Fibroblast of lung (primary cell): ENCODE results near the gene HMCN2. TPM values are rescaled to one million over a fixed set of nuclear protein-coding genes. Genes with fewer than 3 reads are reported as not detected.

ENCODE experiments used
- DNase-seq, 2 donors: peaks; one replicate each; pipeline versions ENCODE4 v3.0.0 to v3.0.0-alpha.2; 2010; ENCODE audit warnings: low read depth in 2 of 2
- H2AFZ ChIP-seq: 2 replicates; pipeline ENCODE4 v1.5.1; 2012; ENCODE audit warnings: low read length, control low read depth, inconsistent platforms
- H3K27ac ChIP-seq: 2 replicates; pipeline ENCODE4 v1.5.1; 2011; ENCODE audit warnings: low read length, control low read depth; ENCODE audit not compliant: insufficient read depth
- H3K27me3 ChIP-seq: 2 replicates; pipeline ENCODE4 v1.5.1; 2011; ENCODE audit warnings: mild to moderate bottlenecking, low read length; ENCODE audit not compliant: control insufficient read depth, insufficient read depth
- H3K36me3 ChIP-seq: 2 replicates; pipeline ENCODE4 v1.5.1; 2011; ENCODE audit warnings: low read length; ENCODE audit not compliant: control insufficient read depth, insufficient read depth
- H3K4me1 ChIP-seq: 2 replicates; pipeline ENCODE4 v1.5.1; 2011; ENCODE audit warnings: low read length; ENCODE audit not compliant: control insufficient read depth, insufficient read depth; ENCODE audit errors: extremely low read depth
- H3K4me2 ChIP-seq: 2 replicates; pipeline ENCODE4 v1.5.1; 2011; ENCODE audit warnings: low read length, control low read depth; ENCODE audit not compliant: insufficient read depth; ENCODE audit errors: extremely low read depth
- H3K4me3 ChIP-seq, 4 experiments: fragments of 200-600 bp in 1 of 4; sonication (generic) in 1 of 4; replicated peaks in 1 of 4; 2 replicates each; pipeline ENCODE4 v1.5.1; 2011 to 2016; ENCODE audit warnings: low read length in 4 of 4, low read depth in 3 of 4, mild to moderate bottlenecking in 3 of 4, control low read depth in 2 of 4, inconsistent platforms in 1 of 4, mixed read lengths in 1 of 4; ENCODE audit not compliant: insufficient read depth in 1 of 4; ENCODE audit errors: control extremely low read depth in 1 of 4
- H3K79me2 ChIP-seq: 2 replicates; pipeline ENCODE4 v1.5.1; 2012; ENCODE audit warnings: mild to moderate bottlenecking, low read length, inconsistent platforms; ENCODE audit not compliant: control insufficient read depth, insufficient read depth
- H3K9ac ChIP-seq: 2 replicates; pipeline ENCODE4 v1.5.1; 2011; ENCODE audit warnings: mild to moderate bottlenecking, low read length, control low read depth; ENCODE audit not compliant: insufficient read depth
- H3K9me3 ChIP-seq: 2 replicates; pipeline ENCODE4 v1.5.1; 2012; ENCODE audit warnings: low read depth, low read length; ENCODE audit not compliant: control insufficient read depth, insufficient read depth
- H4K20me1 ChIP-seq: 2 replicates; pipeline ENCODE4 v1.5.1; 2011; ENCODE audit warnings: low read length; ENCODE audit not compliant: control insufficient read depth, insufficient read depth; ENCODE audit errors: extremely low read depth
- EZH2 ChIP-seq: IDR thresholded peaks from 2 replicates; pipeline ENCODE4 v1.5.1; 2012; ENCODE audit warnings: low read length, control low read depth, mild to moderate bottlenecking; ENCODE audit errors: missing control alignments
- polyA plus RNA-seq, 2 donors: library from polyadenylated mRNA; depleted of rRNA in 1 of 2; stranded (reverse) in 1 of 2; unstranded in 1 of 2; fragments of >200 nt; gene quantifications; 2 replicates each; pipeline ENCODE4 v1.2.1, GENCODE V29; 2011 to 2012; ENCODE audit warnings: missing spikeins in 1 of 2
- total RNA-seq: library from RNA; depleted of rRNA; stranded (reverse); fragments of >200 nt; gene quantifications from 2 replicates; pipeline ENCODE4 v1.2.1, GENCODE V29; 2014
- TF ChIP-seq, protein P1 (sequence below), 2 donors: IDR thresholded peaks in 1 of 2; conservative IDR thresholded peaks in 1 of 2; 1 replicate in 1 of 2; 2 replicates in 1 of 2; pipeline ENCODE4 v1.5.1; 2011 to 2012; ENCODE audit warnings: low read length in 2 of 2, control low read depth in 1 of 2, inconsistent platforms in 1 of 2, low read depth in 1 of 2, mild to moderate bottlenecking in 1 of 2

The HMCN2 gene
- total and polyA plus RNA-seq, 2 donors (not counting 1 experiment from before 2014, with no cell fraction given) = under 0.01 TPM; not detected in 1

DNA sequence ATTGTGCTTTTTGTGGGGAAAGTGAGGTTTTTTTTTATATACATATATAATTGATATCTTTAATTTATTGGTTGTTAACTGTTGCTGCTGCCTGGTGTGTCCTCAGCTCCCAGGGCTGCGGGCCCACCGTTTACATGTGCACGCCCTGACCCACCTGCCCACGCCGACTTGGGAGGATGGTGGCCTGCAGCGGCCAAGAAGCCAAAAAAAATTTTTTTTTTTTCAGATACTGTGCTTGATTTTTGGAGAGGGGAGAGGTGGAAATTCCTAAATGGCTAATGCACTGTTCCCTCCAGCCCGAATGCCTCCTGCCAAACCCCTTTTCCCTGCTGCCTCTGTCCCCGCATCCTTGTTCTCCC is 32.0 kb upstream of the HMCN2 start:
- H3K4me3 ChIP-seq = no peak overlapping the region
- no peak for DNase-seq
- H3K4me1 ChIP-seq = peaks cover 5% of the 10 kb centered on the region
- no peak overlapping the region for H2AFZ ChIP-seq
- H3K27me3 ChIP-seq = no peaks in the 10 kb centered on the region
- H3K9me3 ChIP-seq = no peaks in the 10 kb centered on the region
- no peak overlapping the region for H3K4me2 ChIP-seq
- peaks cover 9% of the 10 kb centered on the region for H3K36me3 ChIP-seq
- H3K27ac ChIP-seq = no peak overlapping the region
- no peak for TF ChIP-seq EZH2
- TF ChIP-seq, protein P1, sequence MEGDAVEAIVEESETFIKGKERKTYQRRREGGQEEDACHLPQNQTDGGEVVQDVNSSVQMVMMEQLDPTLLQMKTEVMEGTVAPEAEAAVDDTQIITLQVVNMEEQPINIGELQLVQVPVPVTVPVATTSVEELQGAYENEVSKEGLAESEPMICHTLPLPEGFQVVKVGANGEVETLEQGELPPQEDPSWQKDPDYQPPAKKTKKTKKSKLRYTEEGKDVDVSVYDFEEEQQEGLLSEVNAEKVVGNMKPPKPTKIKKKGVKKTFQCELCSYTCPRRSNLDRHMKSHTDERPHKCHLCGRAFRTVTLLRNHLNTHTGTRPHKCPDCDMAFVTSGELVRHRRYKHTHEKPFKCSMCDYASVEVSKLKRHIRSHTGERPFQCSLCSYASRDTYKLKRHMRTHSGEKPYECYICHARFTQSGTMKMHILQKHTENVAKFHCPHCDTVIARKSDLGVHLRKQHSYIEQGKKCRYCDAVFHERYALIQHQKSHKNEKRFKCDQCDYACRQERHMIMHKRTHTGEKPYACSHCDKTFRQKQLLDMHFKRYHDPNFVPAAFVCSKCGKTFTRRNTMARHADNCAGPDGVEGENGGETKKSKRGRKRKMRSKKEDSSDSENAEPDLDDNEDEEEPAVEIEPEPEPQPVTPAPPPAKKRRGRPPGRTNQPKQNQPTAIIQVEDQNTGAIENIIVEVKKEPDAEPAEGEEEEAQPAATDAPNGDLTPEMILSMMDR (conservative IDR thresholded peaks at IDR 0.05 in 1 of 2, IDR thresholded peaks at IDR 0.05 in 1 of 2; ENCODE audit: low read depth in 1 of 2, low read length in 2 of 2) = no peak
- no peak overlapping the region for H3K9ac ChIP-seq
- no peaks in the 10 kb centered on the region for H3K79me2 ChIP-seq
- H4K20me1 ChIP-seq = no peaks in the 10 kb centered on the region

DNA sequence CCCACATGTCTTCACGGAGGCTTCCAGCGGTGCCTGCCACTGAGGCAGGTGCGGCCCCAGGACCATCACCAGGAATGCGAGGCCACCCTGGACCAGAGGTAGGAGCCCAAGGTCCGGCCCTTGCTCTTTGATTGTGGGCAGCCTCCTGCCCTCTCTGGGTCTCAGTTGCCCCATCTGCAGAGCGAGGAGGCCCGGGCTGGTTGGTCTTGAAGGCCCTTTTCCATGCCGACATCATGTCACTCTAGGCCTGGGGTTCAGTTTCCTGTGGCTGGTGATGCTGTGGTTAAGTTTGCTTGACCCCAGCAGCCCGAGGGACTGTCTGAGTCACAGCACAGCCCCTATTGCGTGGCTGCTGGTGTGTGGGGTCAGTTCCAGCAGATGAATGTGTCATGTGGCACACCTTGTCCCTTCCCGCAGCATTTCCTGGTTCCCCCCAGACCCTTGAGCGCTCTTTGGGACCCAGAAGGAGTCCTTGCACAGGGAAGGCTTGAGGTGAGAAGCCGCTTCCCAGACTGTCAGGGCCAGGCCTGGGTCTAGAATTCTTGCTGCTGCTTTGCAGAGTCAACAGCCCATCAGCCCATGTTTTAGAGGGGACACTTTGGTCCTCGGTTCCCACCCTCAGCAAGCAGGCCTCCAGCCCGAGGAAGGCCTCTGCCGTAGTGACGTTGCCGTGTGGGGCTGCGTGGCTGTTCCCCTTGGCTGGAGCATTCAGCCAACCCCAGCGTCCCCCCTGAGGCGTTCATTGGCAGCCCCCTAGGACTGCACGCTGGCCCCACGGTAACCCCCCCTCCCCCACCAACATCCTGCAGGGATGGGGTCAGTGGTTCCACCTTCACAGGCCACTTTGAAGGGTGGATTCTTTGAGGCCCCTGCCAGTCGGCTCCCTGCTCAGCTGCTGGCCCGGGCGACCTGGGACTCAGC is 31.0 kb upstream of the HMCN2 start:
- no peaks in the 10 kb centered on the region for H4K20me1 ChIP-seq

DNA sequence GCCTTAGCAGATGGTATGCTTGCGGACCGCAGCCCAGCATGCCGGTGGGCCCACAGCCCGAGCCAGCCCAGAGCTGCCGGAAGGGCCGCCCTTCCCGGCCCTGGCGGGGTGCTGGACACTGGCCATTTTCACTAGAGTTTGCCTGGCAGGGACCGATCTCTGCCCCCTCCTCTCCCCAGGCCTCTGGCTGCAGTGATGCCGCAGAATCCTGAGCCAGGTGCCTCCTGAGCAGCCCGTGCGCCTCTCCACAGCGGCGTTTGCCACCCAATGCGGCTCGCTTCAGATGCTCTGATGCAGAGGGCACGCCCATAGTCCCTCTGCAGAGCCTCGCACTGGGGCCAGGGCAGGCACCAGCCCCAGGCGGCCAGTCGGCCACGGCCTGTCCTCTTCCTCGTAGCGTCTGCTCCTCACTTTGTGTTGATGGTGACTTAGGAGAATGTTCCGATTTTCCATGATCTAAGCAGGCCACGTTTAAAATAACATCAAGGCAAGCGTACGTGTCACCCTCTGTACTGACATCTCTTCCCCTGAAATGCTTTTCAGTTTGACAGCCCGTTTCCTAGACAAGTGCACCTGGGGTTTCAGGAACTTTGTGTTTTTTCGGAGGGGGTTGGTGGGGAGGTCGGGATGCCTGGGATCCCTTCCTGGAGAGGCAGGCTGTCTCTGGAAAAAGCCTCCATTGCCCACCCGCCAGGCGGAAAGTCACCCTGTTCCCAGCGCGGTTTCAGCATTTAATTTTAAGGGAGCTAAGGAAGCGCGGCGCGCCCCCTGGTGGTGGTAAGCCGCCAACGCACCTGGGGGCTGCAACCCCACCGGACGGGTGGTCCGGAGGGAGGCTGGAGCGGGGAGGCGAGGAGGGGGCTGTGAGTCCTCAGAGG is 29.8 kb upstream of the HMCN2 start:
- DNase-seq = peak; percentile 46 to 61
- H3K4me3 ChIP-seq = no peak overlapping the region
- H3K4me2 ChIP-seq = peak overlapping the region; percentile 19
- no peaks in the 10 kb centered on the region for H3K79me2 ChIP-seq
- H4K20me1 ChIP-seq = no peaks in the 10 kb centered on the region
- TF ChIP-seq, protein P1 (conservative IDR thresholded peaks at IDR 0.05 in 1 of 2, IDR thresholded peaks at IDR 0.05 in 1 of 2; ENCODE audit: low read depth in 1 of 2, low read length in 2 of 2) = peak; percentile 92 to 97
- no peak for TF ChIP-seq EZH2
- no peak overlapping the region for H2AFZ ChIP-seq
- peaks cover 9% of the 10 kb centered on the region for H3K36me3 ChIP-seq
- H3K4me1 ChIP-seq = peaks cover 7% of the 10 kb centered on the region
- H3K9ac ChIP-seq = no peak overlapping the region
- H3K9me3 ChIP-seq = no peaks in the 10 kb centered on the region
- H3K27me3 ChIP-seq = no peaks in the 10 kb centered on the region
- H3K27ac ChIP-seq = no peak overlapping the region

More for the DNA sequence above, 31.0 kb upstream of the HMCN2 start:
- peak; percentile 51 to 66 for DNase-seq
- Histone ChIP-seq H3K36me3 (peaks cover 9% of the 10 kb centered on the region), H2AFZ (no peak overlapping the region), H3K4me2 (no peak overlapping the region), H3K27ac (no peak overlapping the region), H3K9ac (no peak overlapping the region), H3K4me3 (no peak overlapping the region), H3K79me2 (no peaks in the 10 kb centered on the region), H3K9me3 (no peaks in the 10 kb centered on the region), H3K27me3 (no peaks in the 10 kb centered on the region), H3K4me1 (peaks cover 5% of the 10 kb centered on the region)
- no peak for TF ChIP-seq EZH2
